Astrocyte of the spinal cord (primary cell): ENCODE data around the gene FER1L5.
A peak's percentile ranks its signal among the peaks of the same experiment; 100 is the strongest.

ENCODE experiments used
- DNase-seq: peaks from one replicate; pipeline ENCODE4 v3.0.0; 2011; ENCODE audit warnings: low read depth, low spot score
- H3K4me3 ChIP-seq: 2 replicates; pipeline ENCODE4 v1.5.1; 2011; ENCODE audit warnings: low read depth, mild to moderate bottlenecking, low read length, moderate library complexity
- in situ Hi-C: cut with HindIII; loops from 2 replicates; pipeline ENCODE4 v1.10.0; 2017; ENCODE audit warnings: low sequenced_read_pairs
- TF ChIP-seq, protein P1 (sequence below): IDR thresholded peaks from 2 replicates; pipeline ENCODE4 v1.5.1; 2012; ENCODE audit warnings: low read depth, mild to moderate bottlenecking, low read length, inconsistent platforms

Gene FER1L5

DNA sequence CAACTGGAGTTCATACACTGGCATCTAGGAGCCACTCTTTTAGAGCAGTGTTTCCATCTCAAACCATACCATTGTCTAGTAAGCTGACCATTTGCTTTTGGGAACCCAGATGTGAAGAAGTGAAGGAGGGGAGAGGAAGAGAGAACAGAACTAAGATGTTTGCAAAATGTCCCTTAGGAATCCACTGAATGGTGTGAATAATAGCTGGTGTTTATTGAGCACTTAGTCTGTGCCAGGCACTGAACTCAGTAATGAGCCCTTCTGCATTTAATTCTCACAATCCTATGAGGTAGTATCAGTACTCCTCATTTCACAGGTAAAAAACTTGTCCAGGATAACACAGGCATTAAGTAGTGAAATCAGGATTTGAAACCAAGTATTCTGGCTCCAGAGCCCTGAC is 73.8 kb downstream of the FER1L5 start:
- TF ChIP-seq, protein P1, sequence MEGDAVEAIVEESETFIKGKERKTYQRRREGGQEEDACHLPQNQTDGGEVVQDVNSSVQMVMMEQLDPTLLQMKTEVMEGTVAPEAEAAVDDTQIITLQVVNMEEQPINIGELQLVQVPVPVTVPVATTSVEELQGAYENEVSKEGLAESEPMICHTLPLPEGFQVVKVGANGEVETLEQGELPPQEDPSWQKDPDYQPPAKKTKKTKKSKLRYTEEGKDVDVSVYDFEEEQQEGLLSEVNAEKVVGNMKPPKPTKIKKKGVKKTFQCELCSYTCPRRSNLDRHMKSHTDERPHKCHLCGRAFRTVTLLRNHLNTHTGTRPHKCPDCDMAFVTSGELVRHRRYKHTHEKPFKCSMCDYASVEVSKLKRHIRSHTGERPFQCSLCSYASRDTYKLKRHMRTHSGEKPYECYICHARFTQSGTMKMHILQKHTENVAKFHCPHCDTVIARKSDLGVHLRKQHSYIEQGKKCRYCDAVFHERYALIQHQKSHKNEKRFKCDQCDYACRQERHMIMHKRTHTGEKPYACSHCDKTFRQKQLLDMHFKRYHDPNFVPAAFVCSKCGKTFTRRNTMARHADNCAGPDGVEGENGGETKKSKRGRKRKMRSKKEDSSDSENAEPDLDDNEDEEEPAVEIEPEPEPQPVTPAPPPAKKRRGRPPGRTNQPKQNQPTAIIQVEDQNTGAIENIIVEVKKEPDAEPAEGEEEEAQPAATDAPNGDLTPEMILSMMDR, result no peak
- no peak overlapping the region for H3K4me3 ChIP-seq
- DNase-seq, result no peak
- in situ Hi-C loops, result no loop called here

DNA sequence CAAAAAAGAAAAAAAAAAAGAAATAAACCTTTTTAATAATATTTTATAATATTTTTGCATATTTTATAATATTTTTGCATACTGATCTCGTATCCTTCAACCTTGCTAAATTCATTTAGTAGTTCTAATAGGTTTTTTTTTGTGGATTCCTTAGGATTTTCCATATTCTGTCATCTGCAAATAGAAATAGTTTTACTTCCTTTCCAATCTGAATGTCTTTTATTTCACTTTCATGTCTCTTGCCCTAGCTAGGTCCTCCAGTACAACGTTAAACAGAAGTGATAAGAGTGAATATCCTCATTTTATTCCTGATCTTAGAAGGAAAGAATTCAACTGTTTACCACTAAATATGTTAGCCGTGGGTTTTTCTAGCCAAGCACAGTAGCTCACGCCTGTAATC is 83.6 kb downstream of the FER1L5 start:
- H3K4me3 ChIP-seq, result no peak overlapping the region
- TF ChIP-seq, protein P1, result no peak
- DNase-seq, result no peak
- in situ Hi-C loops, result no loop called here

DNA sequence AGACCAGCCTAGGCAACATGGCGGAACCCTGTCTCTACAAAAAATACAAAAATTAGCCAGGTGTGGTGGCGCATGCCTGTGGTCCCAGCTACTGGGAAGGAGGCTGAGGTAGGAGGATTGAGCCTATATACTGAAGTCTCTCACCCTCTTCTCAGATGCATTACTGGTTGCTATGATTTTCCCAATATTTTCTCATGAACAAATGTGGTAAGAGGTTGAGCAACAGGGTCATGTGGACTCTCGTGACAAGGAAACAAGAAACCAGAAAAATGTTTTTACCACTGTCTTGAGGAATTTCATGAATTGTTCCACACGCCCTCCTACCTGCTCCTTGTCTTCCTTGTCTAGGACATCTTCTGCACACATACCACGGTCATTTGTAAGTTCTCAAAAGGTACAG is 84.9 kb downstream of the FER1L5 start:
- no peak for DNase-seq
- TF ChIP-seq, protein P1, result no peak
- in situ Hi-C loops, result no loop called here
- H3K4me3 ChIP-seq, result no peak overlapping the region

GRCh38 chr2:96729748-96730147 is 87.2 kb downstream of the FER1L5 start:
- in situ Hi-C loops, result no loop called here
- H3K4me3 ChIP-seq, result no peak overlapping the region
- no peak for DNase-seq
- TF ChIP-seq, protein P1, result no peak

DNA sequence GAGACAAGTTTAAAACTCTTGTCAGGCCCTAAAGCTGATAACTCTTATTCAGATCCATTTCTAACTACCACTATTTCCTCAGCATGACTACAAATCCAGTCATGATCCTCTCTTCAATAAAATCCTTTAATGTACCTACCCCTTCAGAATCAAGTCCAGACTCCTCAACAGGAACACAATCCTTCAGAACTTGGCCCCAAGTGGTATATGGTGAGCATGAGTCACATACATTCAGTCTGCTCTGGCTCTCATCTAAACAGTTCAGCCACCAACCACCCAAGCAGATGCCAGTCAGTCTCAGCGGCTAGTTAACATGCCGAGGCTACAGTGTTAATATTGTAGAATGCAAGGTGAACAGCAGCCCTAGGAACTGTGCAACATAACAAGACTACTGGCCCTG is 87.6 kb downstream of the FER1L5 start:
- TF ChIP-seq, protein P1, result no peak
- in situ Hi-C loops, result no loop called here
- peak; percentile 27 for DNase-seq
- H3K4me3 ChIP-seq, result no peak overlapping the region

GRCh38 chr2:96733931-96734330 is 91.4 kb downstream of the FER1L5 start:
- H3K4me3 ChIP-seq, result no peak overlapping the region
- TF ChIP-seq, protein P1, result no peak
- in situ Hi-C loops, result no loop called here
- DNase-seq, result no peak
